Measurements from ENCODE around the gene COL4A4. TPM values are rescaled to one million over a fixed set of nuclear protein-coding genes. Genes with fewer than 3 reads are reported as not detected.

The COL4A4 gene
- total and polyA plus RNA-seq, 12 donors, result 0.44 to 41.6 (median 22.1) TPM

- intact Hi-C loops (cut with DNase I), result no loop called here
Observed at GRCh38 chr2:227153758-227154486, 10.1 kb downstream of the COL4A4 start.

GRCh38 chr2:227153307-227153706, 10.7 kb downstream of the COL4A4 start:
- DNase-seq, result peak in 6 of 7 donors; percentile 31 to 68 (median 49)
- 54 to 65% (median 58%) methylated on average over 4 of the region's 4 CpGs for WGBS, 4 donors
- no peaks in the 10 kb centered on the region for H3K36me3 ChIP-seq (replicated peaks in 1 of 2)
- peak overlapping the region in 2 of 5 donors; percentile 7 to 69 for H3K27ac ChIP-seq
- H3K9me3 ChIP-seq (replicated peaks in 1 of 3), result no peaks in the 10 kb centered on the region
- intact Hi-C loops (cut with DNase I), result no loop called here
- H3K4me1 ChIP-seq (replicated peaks in 1 of 2), result peaks cover 0 to 5% of the 10 kb centered on the region in 2 donors
- no peak for TF ChIP-seq POLR2A (IDR thresholded peaks at IDR 0.05)
- TF ChIP-seq CTCF (IDR thresholded peaks at IDR 0.05), result no peak
- no peaks in the 10 kb centered on the region for H3K27me3 ChIP-seq
- no peak overlapping the region for H3K4me3 ChIP-seq

More at GRCh38 chr2:227153758-227154486, 10.1 kb downstream of the COL4A4 start:
- 67 to 78% (median 78%) methylated on average over 4 of the region's 4 CpGs for WGBS, 4 donors
- Histone ChIP-seq H3K36me3 (replicated peaks in 1 of 2) (no peaks in the 10 kb centered on the region), H3K4me3 (no peak overlapping the region), H3K4me1 (replicated peaks in 1 of 2) (peaks cover 0 to 5% of the 10 kb centered on the region in 2 donors), H3K27me3 (no peaks in the 10 kb centered on the region), H3K27ac (peak overlapping the region in 2 of 5 donors; percentile 7 to 69), H3K9me3 (replicated peaks in 1 of 3) (no peaks in the 10 kb centered on the region)
- no peak for TF ChIP-seq CTCF (IDR thresholded peaks at IDR 0.05)
- TF ChIP-seq POLR2A (IDR thresholded peaks at IDR 0.05), result no peak
- no peak for DNase-seq

GRCh38 chr2:227152093-227152766, 11.8 kb downstream of the COL4A4 start:
- Histone ChIP-seq H3K4me1 (replicated peaks in 1 of 2) (peaks cover 0 to 5% of the 10 kb centered on the region in 2 donors), H3K9me3 (replicated peaks in 1 of 3) (no peaks in the 10 kb centered on the region), H3K4me3 (no peak overlapping the region), H3K36me3 (replicated peaks in 1 of 2) (no peaks in the 10 kb centered on the region), H3K27ac (peak overlapping the region in 2 of 5 donors; percentile 7 to 69), H3K27me3 (no peaks in the 10 kb centered on the region)
- no peak for TF ChIP-seq CTCF (IDR thresholded peaks at IDR 0.05)
- no peak for TF ChIP-seq POLR2A (IDR thresholded peaks at IDR 0.05)
- 90 to 97% (median 94%) methylated on average over 2 of the region's 2 CpGs for WGBS, 4 donors
- intact Hi-C loops (cut with DNase I), result no loop called here
- no peak for DNase-seq

- Histone ChIP-seq H3K4me3 (no peak overlapping the region), H3K36me3 (replicated peaks in 1 of 2) (no peaks in the 10 kb centered on the region), H3K9me3 (replicated peaks in 1 of 3) (no peaks in the 10 kb centered on the region), H3K27ac (no peak overlapping the region), H3K27me3 (no peaks in the 10 kb centered on the region), H3K4me1 (replicated peaks in 1 of 2) (peaks cover 0 to 5% of the 10 kb centered on the region in 2 donors)
- no peak for DNase-seq
- TF ChIP-seq CTCF (IDR thresholded peaks at IDR 0.05), result no peak
- no peak for TF ChIP-seq POLR2A (IDR thresholded peaks at IDR 0.05)
- intact Hi-C loops (cut with DNase I), result no loop called here
- WGBS, 4 donors, result 77 to 92% (median 81%) methylated on average over 2 of the region's 2 CpGs
Observed at GRCh38 chr2:227150222-227150936, 13.6 kb downstream of the COL4A4 start.
